ENCODE results near the gene SCP2.

Gene SCP2

GRCh38 chr1:52927212-52928014 lies at the start of gene SCP2:
Gene SCP2, plus strand, starts transcription at chr1:52927276. Its CDS starts 121 bp downstream, at chr1:52927397.
- H3K27me3 ChIP-seq (ENCODE audit: insufficient read depth, poor library complexity, severe bottlenecking): no peaks in the 10 kb centered on the region
- DNase-seq (ENCODE audit: low spot score) (no peak), ATAC-seq (ENCODE audit: low read depth) (peak; percentile 86)
- TF ChIP-seq CTCF (IDR thresholded peaks at IDR 0.05; ENCODE audit: poor library complexity, severe bottlenecking): no peak
- H3K9me3 ChIP-seq (ENCODE audit: severe bottlenecking): no peaks in the 10 kb centered on the region
- H3K36me3 ChIP-seq (ENCODE audit: low read depth): no peaks in the 10 kb centered on the region
- H3K4me1 ChIP-seq (ENCODE audit: insufficient read depth, poor library complexity, severe bottlenecking): no peaks in the 10 kb centered on the region
- no peak within 1 kb of the TSS for H3K27ac ChIP-seq (ENCODE audit: poor library complexity, severe bottlenecking)
- H3K4me3 ChIP-seq (ENCODE audit: severe bottlenecking): peak within 1 kb of the TSS; percentile 58

GRCh38 chr1:52877554-52877953 lies 49.5 kb upstream of the SCP2 start:
- Histone ChIP-seq H3K27ac (ENCODE audit: poor library complexity, severe bottlenecking) (no peak overlapping the region), H3K4me1 (ENCODE audit: insufficient read depth, poor library complexity, severe bottlenecking) (no peaks in the 10 kb centered on the region), H3K27me3 (ENCODE audit: insufficient read depth, poor library complexity, severe bottlenecking) (no peaks in the 10 kb centered on the region), H3K36me3 (ENCODE audit: low read depth) (peaks cover 35% of the 10 kb centered on the region), H3K9me3 (ENCODE audit: severe bottlenecking) (no peaks in the 10 kb centered on the region), H3K4me3 (ENCODE audit: severe bottlenecking) (no peak overlapping the region)
- ATAC-seq (ENCODE audit: low read depth): no peak
- no peak for DNase-seq (ENCODE audit: low spot score)
- TF ChIP-seq CTCF (IDR thresholded peaks at IDR 0.05; ENCODE audit: poor library complexity, severe bottlenecking): no peak

GRCh38 chr1:52880206-52880605 lies 46.9 kb upstream of the SCP2 start:
- DNase-seq (ENCODE audit: low spot score) (no peak), ATAC-seq (ENCODE audit: low read depth) (no peak)
- Histone ChIP-seq H3K36me3 (ENCODE audit: low read depth) (peaks cover 40% of the 10 kb centered on the region), H3K27me3 (ENCODE audit: insufficient read depth, poor library complexity, severe bottlenecking) (no peaks in the 10 kb centered on the region), H3K27ac (ENCODE audit: poor library complexity, severe bottlenecking) (no peak overlapping the region), H3K4me1 (ENCODE audit: insufficient read depth, poor library complexity, severe bottlenecking) (no peaks in the 10 kb centered on the region), H3K9me3 (ENCODE audit: severe bottlenecking) (no peaks in the 10 kb centered on the region), H3K4me3 (ENCODE audit: severe bottlenecking) (no peak overlapping the region)
- no peak for TF ChIP-seq CTCF (IDR thresholded peaks at IDR 0.05; ENCODE audit: poor library complexity, severe bottlenecking)

- TF ChIP-seq CTCF (IDR thresholded peaks at IDR 0.05; ENCODE audit: poor library complexity, severe bottlenecking): no peak
- no peak overlapping the region for H3K4me3 ChIP-seq (ENCODE audit: severe bottlenecking)
- no peaks in the 10 kb centered on the region for H3K4me1 ChIP-seq (ENCODE audit: insufficient read depth, poor library complexity, severe bottlenecking)
- peaks cover 38% of the 10 kb centered on the region for H3K36me3 ChIP-seq (ENCODE audit: low read depth)
- DNase-seq (ENCODE audit: low spot score) (no peak), ATAC-seq (ENCODE audit: low read depth) (no peak)
- no peaks in the 10 kb centered on the region for H3K27me3 ChIP-seq (ENCODE audit: insufficient read depth, poor library complexity, severe bottlenecking)
- no peaks in the 10 kb centered on the region for H3K9me3 ChIP-seq (ENCODE audit: severe bottlenecking)
- no peak overlapping the region for H3K27ac ChIP-seq (ENCODE audit: poor library complexity, severe bottlenecking)
These were observed 39.6 kb upstream of the SCP2 start for GRCh38 chr1:52887483-52887882.

All from RWPE2 (cell line).